Ovary (tissue), 9 donors: ENCODE data around the gene YTHDF1. TPM values are rescaled to one million over a fixed set of nuclear protein-coding genes. Genes with fewer than 3 reads are reported as not detected.

ENCODE experiments used
- DNase-seq, 5 donors: peaks; one replicate each; pipeline ENCODE4 v3.0.0-alpha.2; 2019 to 2020
- H3K27ac ChIP-seq, 2 donors: fragments of 200-600 bp; one replicate each; pipeline versions ENCODE4 v1.5.1 to v1.8.0; 2019 to 2022
- H3K27me3 ChIP-seq: fragments of 200-600 bp; one replicate; pipeline ENCODE4 v1.8.0; 2022
- H3K36me3 ChIP-seq: fragments of 200-600 bp; sonication (generic); one replicate; pipeline ENCODE4 v1.5.1; 2019
- H3K4me1 ChIP-seq: one replicate; pipeline ENCODE4 v1.8.1; 2013; ENCODE audit warnings: mild to moderate bottlenecking, moderate library complexity; ENCODE audit not compliant: insufficient read depth
- H3K4me3 ChIP-seq: fragments of 200-600 bp; sonication (generic); one replicate; pipeline ENCODE4 v1.5.1; 2017
- H3K9me3 ChIP-seq, 2 donors: fragments of 200-600 bp in 1 of 2; sonication (generic) in 1 of 2; one replicate each; pipeline versions ENCODE4 v1.5.1 to v1.8.1; 2013 to 2019; ENCODE audit warnings: mild to moderate bottlenecking in 1 of 2, moderate library complexity in 1 of 2
- EP300 ChIP-seq: sonication (generic); formaldehyde crosslinking; IDR thresholded peaks from one replicate; pipeline ENCODE4 v1.6.1; 2017; ENCODE audit warnings: antibody characterized with exemption
- POLR2A ChIP-seq: fragments of 450-650 bp; IDR thresholded peaks from one replicate; pipeline ENCODE4 v1.6.1; 2017; ENCODE audit warnings: antibody characterized with exemption, mild to moderate bottlenecking, moderate library complexity
- WGBS, 3 donors: extraction: QIAGEN DNeasy Blood & Tissue Kit in 1 of 3; methylation state at CpG; one replicate each; pipeline versions ENCODE4 v1.1.5 to v1.1.7; 2013 to 2017; 5-methylcytosine and 5-hydroxymethylcytosine counted together
- intact Hi-C, 4 donors: fragments of 100-400 bp; cut with DNase I; formaldehyde crosslinking; loops; one replicate each; pipeline versions ENCODE4 v1.11.0 to v1.15.1; 2022 to 2023
- polyA plus RNA-seq, 2 donors: library from polyadenylated mRNA; stranded (reverse); fragments of 200-250 nt in 1 of 2; fragments of 350-450 nt in 1 of 2; fragmentation: Illumina TruSeq in 1 of 2; extraction: RNeasy Lipid Tissue Mini Kit (QIAGEN cat#74804) in 1 of 2; gene quantifications; one replicate each; pipeline ENCODE4 v1.2.3, GENCODE V29; 2013 to 2014
- total RNA-seq, 7 donors: library from RNA; depleted of rRNA in 2 of 7; stranded (reverse); fragments of >200 nt in 2 of 7; fragmentation: NEBNext Ultra II Directional in 3 of 7; extraction: Animal tissue kit (Norgen Biotek cat#: 25700) in 3 of 7; gene quantifications; one replicate each; pipeline versions ENCODE4 v1.1.0 to v1.2.4, GENCODE V29; 2016 to 2023
- TF ChIP-seq, protein P1 (sequence below), 3 donors: fragments of 450-650 bp in 2 of 3; fragments of 200-600 bp in 1 of 3; IDR thresholded peaks; one replicate each; pipeline versions ENCODE4 v1.5.1 to v1.8.0; 2016 to 2022; ENCODE audit warnings: antibody characterized with exemption in 3 of 3, mild to moderate bottlenecking in 1 of 3
- donor health status: DM: no; HTN: no; CAD: no; lungs with moderate emphysema.
- donor health status: DM: no; HTN: no; CAD: no.
- donor health status: Bipolar disorder and iron deficiency.
- donor health status: DM: yes; HTN: yes; CAD: no.
- donor health status: DM: no; HTN: no; CAD: no.
- donor health status: DM: yes; HTN: yes; CAD: no.

YTHDF1 gene
- total and polyA plus RNA-seq, 9 donors = 17.0 to 39.4 (median 30.5) TPM

DNA sequence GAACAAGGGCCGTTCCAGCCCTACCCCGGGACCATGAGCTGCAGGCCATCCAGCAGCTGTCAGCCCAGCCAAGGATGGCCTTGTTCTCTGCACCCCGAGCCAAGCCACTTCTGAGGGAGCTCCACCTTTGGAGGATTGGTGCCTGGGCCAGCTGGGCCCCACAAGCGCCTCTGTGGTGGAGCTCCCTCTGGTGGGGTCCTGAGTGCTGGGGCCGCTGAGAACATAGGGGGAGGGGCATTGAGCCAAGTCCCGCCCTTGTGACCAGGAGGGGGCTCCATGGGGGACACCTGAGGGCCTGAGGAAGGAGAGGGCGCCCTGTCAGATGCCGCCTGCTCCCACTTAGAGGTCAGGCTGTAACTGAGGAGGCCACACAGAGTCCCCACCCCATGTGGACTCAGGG is 43.2 kb downstream of the YTHDF1 start:
- H3K9me3 ChIP-seq = no peaks in the 10 kb centered on the region
- no peak for DNase-seq
- intact Hi-C loops = loop anchor here in 1 of 4 donors (10.0 kb wide), 1 partner anchor 118 kb away; no protein-coding TSS in a partner anchor
- H3K27ac ChIP-seq = no peak overlapping the region
- peaks cover 7% of the 10 kb centered on the region for H3K27me3 ChIP-seq
- no peak overlapping the region for H3K4me3 ChIP-seq
- H3K36me3 ChIP-seq = no peaks in the 10 kb centered on the region
- TF ChIP-seq POLR2A (no peak), EP300 (no peak)
- TF ChIP-seq, protein P1, sequence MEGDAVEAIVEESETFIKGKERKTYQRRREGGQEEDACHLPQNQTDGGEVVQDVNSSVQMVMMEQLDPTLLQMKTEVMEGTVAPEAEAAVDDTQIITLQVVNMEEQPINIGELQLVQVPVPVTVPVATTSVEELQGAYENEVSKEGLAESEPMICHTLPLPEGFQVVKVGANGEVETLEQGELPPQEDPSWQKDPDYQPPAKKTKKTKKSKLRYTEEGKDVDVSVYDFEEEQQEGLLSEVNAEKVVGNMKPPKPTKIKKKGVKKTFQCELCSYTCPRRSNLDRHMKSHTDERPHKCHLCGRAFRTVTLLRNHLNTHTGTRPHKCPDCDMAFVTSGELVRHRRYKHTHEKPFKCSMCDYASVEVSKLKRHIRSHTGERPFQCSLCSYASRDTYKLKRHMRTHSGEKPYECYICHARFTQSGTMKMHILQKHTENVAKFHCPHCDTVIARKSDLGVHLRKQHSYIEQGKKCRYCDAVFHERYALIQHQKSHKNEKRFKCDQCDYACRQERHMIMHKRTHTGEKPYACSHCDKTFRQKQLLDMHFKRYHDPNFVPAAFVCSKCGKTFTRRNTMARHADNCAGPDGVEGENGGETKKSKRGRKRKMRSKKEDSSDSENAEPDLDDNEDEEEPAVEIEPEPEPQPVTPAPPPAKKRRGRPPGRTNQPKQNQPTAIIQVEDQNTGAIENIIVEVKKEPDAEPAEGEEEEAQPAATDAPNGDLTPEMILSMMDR (IDR thresholded peaks at IDR 0.05) = no peak
- WGBS, 3 donors = 31 to 47% (median 43%) methylated on average over 4 to 8 of the region's 8 CpGs
- peaks cover 7% of the 10 kb centered on the region for H3K4me1 ChIP-seq

DNA sequence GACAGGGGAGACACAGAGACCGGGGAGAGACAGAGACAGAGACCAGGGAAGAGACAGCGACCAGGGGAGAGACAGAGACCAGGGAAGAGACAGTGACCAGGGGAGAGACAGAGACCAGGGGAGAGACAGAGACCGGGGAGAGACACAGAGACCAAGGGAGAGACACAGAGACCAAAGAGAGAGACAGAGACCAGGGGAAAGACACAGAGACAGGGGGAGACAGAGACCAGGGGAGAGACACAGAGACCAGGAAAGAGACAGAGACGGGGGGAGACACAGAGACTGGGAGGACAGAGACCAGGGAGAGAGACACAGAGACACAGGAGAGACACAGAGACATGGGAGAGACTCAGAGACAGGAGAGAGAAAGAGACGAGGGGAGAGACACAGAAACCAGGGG is 43.9 kb downstream of the YTHDF1 start:
- peaks cover 4% of the 10 kb centered on the region for H3K27me3 ChIP-seq
- DNase-seq = no peak
- peaks cover 2% of the 10 kb centered on the region for H3K4me1 ChIP-seq
- no peak overlapping the region for H3K27ac ChIP-seq
- H3K4me3 ChIP-seq = no peak overlapping the region
- WGBS, 3 donors = 71 to 86% (median 74%) methylated on average over 5 of the region's 5 CpGs
- intact Hi-C loops = loop anchor here in 1 of 4 donors (10.0 kb wide), 1 partner anchor 117 kb away; no protein-coding TSS in a partner anchor
- no peaks in the 10 kb centered on the region for H3K36me3 ChIP-seq
- H3K9me3 ChIP-seq = no peaks in the 10 kb centered on the region
- TF ChIP-seq POLR2A = no peak
- TF ChIP-seq, protein P1 (IDR thresholded peaks at IDR 0.05) = no peak
- TF ChIP-seq EP300 = no peak

DNA sequence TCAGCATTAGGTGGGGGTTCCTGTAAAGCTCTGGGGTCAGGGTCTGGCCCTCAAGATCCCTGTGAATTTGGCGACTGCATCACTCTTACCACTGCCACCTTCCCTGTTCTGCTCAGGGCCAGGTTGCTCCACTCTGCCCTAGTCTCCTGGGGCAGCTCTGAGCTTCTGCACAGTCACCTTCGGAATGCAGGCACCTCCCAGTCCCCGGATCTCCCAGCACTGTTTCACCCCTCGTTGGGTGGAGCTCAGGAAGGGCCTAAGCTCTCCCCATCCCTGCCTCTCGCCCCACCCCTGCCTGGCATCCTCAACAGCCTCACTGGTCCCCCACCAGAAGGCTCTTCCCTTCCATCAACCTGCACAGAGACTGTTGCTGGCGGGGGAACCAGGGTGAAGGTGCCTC is 46.2 kb downstream of the YTHDF1 start:
- Histone ChIP-seq H3K4me1 (no peaks in the 10 kb centered on the region), H3K9me3 (no peaks in the 10 kb centered on the region), H3K36me3 (no peaks in the 10 kb centered on the region), H3K27ac (no peak overlapping the region), H3K4me3 (no peak overlapping the region), H3K27me3 (no peaks in the 10 kb centered on the region)
- intact Hi-C loops = loop anchor here in 1 of 4 donors (10.0 kb wide), 1 partner anchor 115 kb away; no protein-coding TSS in a partner anchor
- WGBS, 3 donors = 31 to 41% (median 34%) methylated on average over 6 of the region's 6 CpGs
- DNase-seq = no peak
- no peak for TF ChIP-seq POLR2A
- no peak for TF ChIP-seq EP300
- TF ChIP-seq, protein P1 (IDR thresholded peaks at IDR 0.05) = no peak

DNA sequence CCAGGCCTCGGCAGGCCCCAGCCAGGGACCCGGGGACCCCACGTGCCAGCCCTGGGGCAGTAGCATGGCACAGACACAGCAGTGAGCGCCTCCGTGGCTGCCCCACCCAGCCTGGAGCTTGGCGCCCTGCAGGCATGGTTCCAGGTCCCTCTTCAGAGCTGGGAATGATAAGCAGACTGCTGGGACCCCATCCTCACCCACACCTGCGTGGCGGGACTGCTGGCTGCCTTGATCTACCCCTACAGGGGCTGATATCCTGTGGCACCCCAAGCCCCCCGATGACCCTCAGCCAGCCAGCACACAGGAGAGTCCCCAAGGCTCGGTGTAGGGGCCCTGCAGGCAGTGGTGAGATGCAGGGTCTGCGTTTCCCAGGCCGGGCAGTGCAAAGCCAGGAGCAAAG is 47.1 kb downstream of the YTHDF1 start:
- intact Hi-C loops = no loop called here
- no peaks in the 10 kb centered on the region for H3K27me3 ChIP-seq
- TF ChIP-seq, protein P1 (IDR thresholded peaks at IDR 0.05) = no peak
- no peak for TF ChIP-seq POLR2A
- TF ChIP-seq EP300 = no peak

More for the DNA sequence above, 47.1 kb downstream of the YTHDF1 start:
- no peak for DNase-seq
- H3K9me3 ChIP-seq = no peaks in the 10 kb centered on the region
- 61 to 78% (median 70%) methylated on average over 12 of the region's 12 CpGs for WGBS, 3 donors
- H3K36me3 ChIP-seq = no peaks in the 10 kb centered on the region
- H3K27ac ChIP-seq = no peak overlapping the region
- no peaks in the 10 kb centered on the region for H3K4me1 ChIP-seq
- no peak overlapping the region for H3K4me3 ChIP-seq
